Stomach (tissue), 9 donors: ENCODE results near the gene RANBP3. TPM values are rescaled to one million over a fixed set of nuclear protein-coding genes. Genes with fewer than 3 reads are reported as not detected.

Experiments
- DNase-seq, 2 donors: peaks; one replicate each; pipeline versions ENCODE4 v3.0.0 to v3.0.0-alpha.2; 2013 to 2019
- H3K27ac ChIP-seq, 5 donors: fragments of 200-600 bp in 4 of 5; sonication (generic) in 4 of 5; one replicate each; pipeline ENCODE4 v1.5.1; 2013 to 2019; ENCODE audit warnings: mild to moderate bottlenecking in 1 of 5, moderate library complexity in 1 of 5
- H3K27me3 ChIP-seq, 3 donors: fragments of 200-600 bp; sonication (generic); one replicate each; pipeline ENCODE4 v1.5.1; 2017 to 2019; ENCODE audit warnings: mixed run types in 1 of 3
- H3K36me3 ChIP-seq, 4 donors: fragments of 200-600 bp; sonication (generic); 1 replicate in 3 of 4; 2 replicates in 1 of 4; pipeline ENCODE4 v1.5.1; 2016 to 2019
- H3K4me1 ChIP-seq, 4 donors: fragments of 200-600 bp; sonication (generic); one replicate each; pipeline ENCODE4 v1.5.1; 2016 to 2019
- H3K4me3 ChIP-seq, 4 donors: fragments of 200-600 bp; sonication (generic) in 3 of 4; one replicate each; pipeline ENCODE4 v1.5.1; 2016 to 2019; ENCODE audit warnings: mild to moderate bottlenecking in 1 of 4
- H3K9me3 ChIP-seq, 4 donors: fragments of 200-600 bp; sonication (generic); one replicate each; pipeline ENCODE4 v1.5.1; 2016 to 2019
- EP300 ChIP-seq: sonication (generic); formaldehyde crosslinking; IDR thresholded peaks from one replicate; pipeline ENCODE4 v1.6.1; 2017; ENCODE audit warnings: antibody characterized with exemption
- POLR2A ChIP-seq, 4 donors: fragments of 450-650 bp; IDR thresholded peaks; one replicate each; pipeline ENCODE4 v1.6.1; 2016; ENCODE audit warnings: antibody characterized with exemption in 4 of 4, control low read depth in 2 of 4, mild to moderate bottlenecking in 1 of 4, moderate library complexity in 1 of 4
- POLR2AphosphoS5 ChIP-seq, 3 donors: sonication (generic); formaldehyde crosslinking; IDR thresholded peaks; one replicate each; pipeline ENCODE4 v1.6.1; 2016; ENCODE audit warnings: antibody characterized with exemption in 3 of 3
- WGBS, 5 donors: extraction: QIAGEN DNeasy Blood & Tissue Kit in 3 of 5; methylation state at CpG; one replicate each; pipeline versions ENCODE4 v1.1.5 to v1.1.7; 2013 to 2018; 5-methylcytosine and 5-hydroxymethylcytosine counted together
- intact Hi-C: fragments of 100-400 bp; cut with DNase I; formaldehyde crosslinking; loops from one replicate; pipeline ENCODE4 v1.15.1; 2023; ENCODE audit warnings: low total_unique reads
- polyA plus RNA-seq, 3 donors: library from polyadenylated mRNA; stranded (reverse); fragments of 200-250 nt; gene quantifications; one replicate each; pipeline ENCODE4 v1.2.3, GENCODE V29; 2013
- total RNA-seq, 5 donors: library from RNA; depleted of rRNA; stranded (reverse); fragments of >200 nt; gene quantifications; one replicate each; pipeline versions ENCODE4 v1.1.0 to v1.2.3, GENCODE V29; 2014 to 2016
- TF ChIP-seq, protein P1 (sequence below), 7 experiments: fragments of 450-650 bp in 4 of 7; fragments of 200-600 bp in 3 of 7; sonication (generic) in 3 of 7; IDR thresholded peaks; one replicate each; pipeline ENCODE4 v1.5.1; 2016 to 2019; ENCODE audit warnings: antibody characterized with exemption in 7 of 7, control low read depth in 2 of 7, mild to moderate bottlenecking in 1 of 7
- donor health status: healthy with polysubstance abuse.
- donor health status: Bipolar disorder and iron deficiency.
- donor health status: healthy.

The RANBP3 gene
- total and polyA plus RNA-seq, 8 donors = 27.7 to 235 (median 39.2) TPM

DNA sequence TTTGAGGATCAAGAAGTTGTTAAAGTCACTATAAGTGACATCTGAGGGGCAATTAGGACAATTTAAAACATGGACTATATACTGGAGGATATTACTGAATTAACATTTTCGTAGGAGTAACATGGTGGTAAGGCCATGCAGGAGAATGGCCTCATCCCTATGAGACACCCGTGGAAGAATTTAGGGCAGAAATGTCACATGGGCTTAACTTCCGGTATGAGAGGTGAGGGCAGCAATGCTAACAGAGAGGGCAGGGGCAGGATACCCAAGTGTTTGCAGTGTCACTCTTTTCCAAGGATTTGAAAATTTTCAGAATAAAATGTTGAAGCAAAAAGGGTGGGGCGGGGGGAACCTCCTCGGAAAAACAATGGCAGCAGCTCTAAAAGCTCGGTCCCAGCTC lies 23.6 kb downstream of the RANBP3 start:
- H3K4me1 ChIP-seq = peaks cover 83 to 100% (median 98%) of the 10 kb centered on the region in 4 donors
- no peak for TF ChIP-seq POLR2A (IDR thresholded peaks at IDR 0.05)
- no peak for TF ChIP-seq EP300
- TF ChIP-seq, protein P1, sequence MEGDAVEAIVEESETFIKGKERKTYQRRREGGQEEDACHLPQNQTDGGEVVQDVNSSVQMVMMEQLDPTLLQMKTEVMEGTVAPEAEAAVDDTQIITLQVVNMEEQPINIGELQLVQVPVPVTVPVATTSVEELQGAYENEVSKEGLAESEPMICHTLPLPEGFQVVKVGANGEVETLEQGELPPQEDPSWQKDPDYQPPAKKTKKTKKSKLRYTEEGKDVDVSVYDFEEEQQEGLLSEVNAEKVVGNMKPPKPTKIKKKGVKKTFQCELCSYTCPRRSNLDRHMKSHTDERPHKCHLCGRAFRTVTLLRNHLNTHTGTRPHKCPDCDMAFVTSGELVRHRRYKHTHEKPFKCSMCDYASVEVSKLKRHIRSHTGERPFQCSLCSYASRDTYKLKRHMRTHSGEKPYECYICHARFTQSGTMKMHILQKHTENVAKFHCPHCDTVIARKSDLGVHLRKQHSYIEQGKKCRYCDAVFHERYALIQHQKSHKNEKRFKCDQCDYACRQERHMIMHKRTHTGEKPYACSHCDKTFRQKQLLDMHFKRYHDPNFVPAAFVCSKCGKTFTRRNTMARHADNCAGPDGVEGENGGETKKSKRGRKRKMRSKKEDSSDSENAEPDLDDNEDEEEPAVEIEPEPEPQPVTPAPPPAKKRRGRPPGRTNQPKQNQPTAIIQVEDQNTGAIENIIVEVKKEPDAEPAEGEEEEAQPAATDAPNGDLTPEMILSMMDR (IDR thresholded peaks at IDR 0.05) = no peak
- DNase-seq = no peak
- H3K27me3 ChIP-seq = no peaks in the 10 kb centered on the region
- H3K27ac ChIP-seq = peak overlapping the region; percentile 68 to 84 (median 79)
- intact Hi-C loops = no loop called here
- WGBS, 5 donors = 20 to 36% (median 31%) methylated on average over 6 of the region's 6 CpGs
- H3K36me3 ChIP-seq = peaks cover 0 to 5% (median 2%) of the 10 kb centered on the region in 4 donors
- no peaks in the 10 kb centered on the region for H3K9me3 ChIP-seq
- H3K4me3 ChIP-seq = peak overlapping the region in 1 of 4 donors; percentile 27

DNA sequence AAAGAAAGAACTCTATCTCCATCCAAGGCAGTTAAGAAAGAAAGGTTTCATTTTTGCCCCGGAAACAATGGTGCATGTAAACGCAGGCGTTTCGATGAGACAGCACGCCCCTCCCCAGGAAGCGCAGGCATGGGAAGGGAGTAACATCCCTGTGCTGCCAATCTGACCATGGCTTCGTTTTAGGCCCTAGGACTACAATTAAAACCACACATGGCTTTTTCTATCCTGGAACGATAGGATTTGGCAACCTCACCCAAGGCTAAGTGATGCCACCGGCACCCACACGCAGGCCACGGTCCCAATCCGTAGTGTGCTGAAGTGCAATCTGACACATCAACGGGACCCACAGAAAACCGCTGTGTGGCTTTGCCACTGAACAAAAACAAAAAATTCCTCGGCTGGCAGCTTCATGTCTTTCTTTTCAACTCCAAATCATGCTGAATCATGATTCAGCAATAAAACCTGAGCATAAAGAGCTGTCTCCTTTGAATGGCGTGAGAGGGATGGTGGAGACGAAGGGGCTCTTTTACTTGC lies 24.2 kb downstream of the RANBP3 start:
- H3K27ac ChIP-seq = peak overlapping the region in 4 of 5 donors; percentile 75 to 84 (median 80)
- intact Hi-C loops = no loop called here
- TF ChIP-seq EP300 (no peak), POLR2A (IDR thresholded peaks at IDR 0.05) (no peak)
- H3K27me3 ChIP-seq = no peaks in the 10 kb centered on the region
- no peaks in the 10 kb centered on the region for H3K9me3 ChIP-seq
- no peak for DNase-seq
- peaks cover 0 to 4% (median 2%) of the 10 kb centered on the region in 4 donors for H3K36me3 ChIP-seq
- H3K4me1 ChIP-seq = peaks cover 86 to 100% (median 98%) of the 10 kb centered on the region in 4 donors
- WGBS, 5 donors = 40 to 50% (median 43%) methylated on average over 17 of the region's 17 CpGs
- peak overlapping the region in 1 of 4 donors; percentile 27 for H3K4me3 ChIP-seq

DNA sequence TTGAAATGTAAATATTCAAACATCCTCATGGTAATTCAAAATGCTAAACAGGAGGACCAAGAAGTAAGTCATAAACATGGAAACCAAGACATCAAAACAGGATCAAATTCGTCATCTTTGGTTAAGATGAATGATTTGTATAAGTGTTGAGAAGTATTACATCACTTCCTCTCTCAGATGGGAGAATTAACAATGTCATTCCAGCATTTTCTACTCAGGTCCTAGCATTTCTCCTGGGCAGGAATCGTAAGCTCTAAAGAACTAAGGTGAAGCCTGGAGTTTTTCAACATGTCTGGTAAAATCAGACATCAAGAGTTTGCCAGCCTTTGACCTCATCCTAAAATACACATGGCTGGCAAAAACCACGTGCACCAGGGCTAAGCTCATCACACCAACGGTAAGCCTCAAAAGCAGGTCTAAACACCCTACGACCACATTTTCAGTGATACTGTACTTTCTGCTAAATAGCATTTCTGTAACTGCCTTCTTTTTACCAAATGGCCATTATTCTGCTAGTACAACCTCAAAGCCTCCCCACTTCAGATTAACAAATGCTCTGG lies 24.8 kb downstream of the RANBP3 start:
- Histone ChIP-seq H3K36me3 (peaks cover 0 to 4% (median 0%) of the 10 kb centered on the region in 4 donors), H3K27me3 (no peaks in the 10 kb centered on the region), H3K4me1 (peaks cover 90 to 100% (median 98%) of the 10 kb centered on the region in 4 donors), H3K27ac (peak overlapping the region in 4 of 5 donors; percentile 75 to 84 (median 80)), H3K9me3 (no peaks in the 10 kb centered on the region), H3K4me3 (no peak overlapping the region)
- intact Hi-C loops = no loop called here
- no peak for DNase-seq
- TF ChIP-seq, protein P1 (IDR thresholded peaks at IDR 0.05) = no peak
- TF ChIP-seq POLR2AphosphoS5 (IDR thresholded peaks at IDR 0.05) = peak in 1 of 3 donors; percentile 21
- TF ChIP-seq POLR2A (IDR thresholded peaks at IDR 0.05) = no peak
- no peak for TF ChIP-seq EP300
- 43 to 57% (median 56%) methylated on average over 5 of the region's 5 CpGs for WGBS, 5 donors

DNA sequence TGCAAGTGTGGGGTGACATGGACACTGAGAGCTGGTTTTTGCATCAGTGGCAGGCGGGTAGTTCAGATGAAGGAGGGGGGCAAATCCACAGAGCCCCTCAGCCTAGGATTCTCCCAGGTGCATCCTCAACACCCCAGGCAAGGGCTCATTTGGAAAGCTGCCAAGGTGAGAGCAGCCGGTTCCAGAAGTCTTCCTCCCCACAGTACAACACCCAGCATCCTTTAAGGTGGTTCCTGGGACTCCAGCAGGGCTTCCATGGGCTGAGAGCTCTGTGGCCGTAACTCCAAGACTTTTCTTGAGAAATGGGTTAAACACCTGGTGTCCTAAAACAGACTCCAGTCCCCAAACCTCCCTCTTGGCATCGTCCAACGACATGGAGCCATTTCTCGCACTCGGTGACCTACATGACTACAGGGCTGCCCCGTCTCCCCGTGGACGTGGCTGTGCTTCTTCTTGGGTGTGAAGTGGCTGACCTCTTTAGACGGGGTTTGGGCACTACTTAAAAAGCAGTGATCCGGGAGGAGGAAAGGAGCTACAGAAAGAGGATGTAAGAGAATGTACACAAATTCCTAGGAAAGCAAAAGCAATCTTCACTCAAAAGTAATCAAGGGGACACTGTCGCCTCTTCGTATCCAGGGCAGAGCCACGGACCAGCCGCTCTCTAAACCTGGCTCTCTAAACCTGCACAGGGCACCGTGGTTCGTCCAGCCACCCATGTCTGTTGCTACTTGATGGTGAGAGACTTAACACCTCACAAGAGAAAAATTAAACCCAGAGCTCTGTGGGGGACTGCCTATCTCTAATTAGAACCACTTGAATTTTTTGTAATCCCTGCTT lies 25.5 kb downstream of the RANBP3 start:
- Histone ChIP-seq H3K27me3 (no peaks in the 10 kb centered on the region), H3K4me3 (no peak overlapping the region), H3K4me1 (peaks cover 90 to 100% (median 98%) of the 10 kb centered on the region in 4 donors), H3K9me3 (no peaks in the 10 kb centered on the region), H3K27ac (peak overlapping the region in 4 of 5 donors; percentile 75 to 84 (median 80)), H3K36me3 (no peaks in the 10 kb centered on the region)
- no peak for TF ChIP-seq POLR2A (IDR thresholded peaks at IDR 0.05)
- no peak for TF ChIP-seq POLR2AphosphoS5 (IDR thresholded peaks at IDR 0.05)
- TF ChIP-seq EP300 = no peak
- DNase-seq = no peak
- intact Hi-C loops = no loop called here
- WGBS, 5 donors = 60 to 78% (median 76%) methylated on average over 17 to 18 of the region's 18 CpGs

DNA sequence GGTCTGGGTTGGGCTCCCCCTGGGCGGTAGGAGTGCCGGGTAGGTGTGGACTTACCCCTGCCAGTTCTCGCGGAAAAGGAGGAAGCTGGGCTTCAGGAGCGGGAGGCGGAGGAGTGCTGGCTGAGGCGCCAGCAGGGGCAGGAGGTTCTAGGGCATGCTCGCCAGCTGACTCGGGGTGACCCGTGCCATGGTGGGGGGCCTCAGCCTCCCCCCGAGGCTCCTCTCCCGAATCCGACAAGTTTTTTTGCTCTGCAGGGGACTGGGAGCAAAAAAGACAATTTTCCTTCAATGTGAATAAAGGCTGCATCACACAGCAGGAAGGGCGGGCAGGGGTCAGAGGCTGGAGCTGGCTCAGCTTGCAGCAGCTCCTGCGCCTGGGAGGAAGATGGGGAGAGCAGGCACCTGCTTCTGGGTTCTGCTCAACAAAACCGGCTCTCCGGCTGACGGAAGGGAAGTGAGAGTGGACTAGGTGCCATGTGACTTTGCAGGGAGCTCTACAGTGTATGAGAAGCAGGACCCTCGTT lies 26.5 kb downstream of the RANBP3 start:
- TF ChIP-seq POLR2A (IDR thresholded peaks at IDR 0.05) = no peak
- TF ChIP-seq POLR2AphosphoS5 (IDR thresholded peaks at IDR 0.05) = no peak
- TF ChIP-seq, protein P1 (IDR thresholded peaks at IDR 0.05) = no peak
- no peak for TF ChIP-seq EP300
- Histone ChIP-seq H3K36me3 (no peaks in the 10 kb centered on the region), H3K4me1 (peaks cover 92 to 100% (median 99%) of the 10 kb centered on the region in 4 donors), H3K4me3 (peak overlapping the region in 2 of 4 donors; percentile 2 to 10), H3K27me3 (no peaks in the 10 kb centered on the region), H3K9me3 (no peaks in the 10 kb centered on the region), H3K27ac (peak overlapping the region; percentile 40 to 84 (median 79))
- intact Hi-C loops = no loop called here
- WGBS, 5 donors = 19 to 45% (median 22%) methylated on average over 18 to 19 of the region's 19 CpGs
- peak; percentile 59 to 78 for DNase-seq
